Stimulated activated CD8-positive, alpha-beta memory T cell treated with anti-CD3 and anti-CD28 coated beads, Interleukin-12 subunit alpha, Interleukin-12 subunit beta, amount 100 ng/mL, for 4 hours (primary cell): Measurements from ENCODE around the gene SCYGR1.
"Not testable (repeated sequence)": the region's sequence is repeated elsewhere in the genome, so short reads cannot be mapped to it uniquely, and the experiment has no call there.

Experiments used
- DNase-seq: peaks from one replicate; pipeline ENCODE4 v3.0.0-alpha.2; 2020; ENCODE audit warnings: low read depth

The SCYGR1 gene

GRCh38 chr2:227387583-227387982 is at the start of gene SCYGR1:
TSS of gene SCYGR1 (minus strand) at chr2:227387949. CDS start at chr2:227387949, 0 bp downstream.
- DNase-seq, result not testable (repeated sequence)

GRCh38 chr2:227436436-227437174 is 48.9 kb upstream of the SCYGR1 start:
- no peak for DNase-seq

- DNase-seq, result no peak
Measured at GRCh38 chr2:227433171-227433570, 45.4 kb upstream of the SCYGR1 start.

GRCh38 chr2:227430639-227431038 is 42.9 kb upstream of the SCYGR1 start:
- no peak for DNase-seq

DNA sequence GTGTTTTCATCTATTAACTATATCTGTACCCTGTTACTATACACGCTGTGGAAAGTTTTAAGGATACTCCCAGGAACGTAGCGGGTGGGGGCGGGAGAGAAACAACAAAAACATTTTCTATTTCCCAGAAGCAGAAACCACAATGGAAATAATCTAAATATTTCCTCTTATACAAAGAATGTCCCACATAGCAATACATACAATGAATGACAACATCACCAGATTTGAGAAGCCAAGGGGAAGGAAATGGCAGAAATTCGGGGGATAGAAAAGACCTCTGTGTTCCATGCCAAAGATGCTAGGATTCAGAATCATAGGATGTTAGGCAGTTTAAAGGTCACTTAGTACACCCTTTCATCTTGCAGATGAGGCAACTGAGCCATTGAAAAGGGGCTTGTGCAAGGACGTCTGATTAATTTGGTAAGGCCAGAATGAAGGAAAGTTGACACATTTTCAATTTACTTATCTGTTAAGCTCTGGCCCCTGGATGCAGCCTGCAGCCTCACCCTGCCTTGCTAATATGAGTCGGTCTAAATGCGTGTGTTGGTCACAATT is 41.1 kb upstream of the SCYGR1 start:
- DNase-seq, result no peak

- DNase-seq, result no peak
Measured at GRCh38 chr2:227423656-227424499, 36.1 kb upstream of the SCYGR1 start.

DNA sequence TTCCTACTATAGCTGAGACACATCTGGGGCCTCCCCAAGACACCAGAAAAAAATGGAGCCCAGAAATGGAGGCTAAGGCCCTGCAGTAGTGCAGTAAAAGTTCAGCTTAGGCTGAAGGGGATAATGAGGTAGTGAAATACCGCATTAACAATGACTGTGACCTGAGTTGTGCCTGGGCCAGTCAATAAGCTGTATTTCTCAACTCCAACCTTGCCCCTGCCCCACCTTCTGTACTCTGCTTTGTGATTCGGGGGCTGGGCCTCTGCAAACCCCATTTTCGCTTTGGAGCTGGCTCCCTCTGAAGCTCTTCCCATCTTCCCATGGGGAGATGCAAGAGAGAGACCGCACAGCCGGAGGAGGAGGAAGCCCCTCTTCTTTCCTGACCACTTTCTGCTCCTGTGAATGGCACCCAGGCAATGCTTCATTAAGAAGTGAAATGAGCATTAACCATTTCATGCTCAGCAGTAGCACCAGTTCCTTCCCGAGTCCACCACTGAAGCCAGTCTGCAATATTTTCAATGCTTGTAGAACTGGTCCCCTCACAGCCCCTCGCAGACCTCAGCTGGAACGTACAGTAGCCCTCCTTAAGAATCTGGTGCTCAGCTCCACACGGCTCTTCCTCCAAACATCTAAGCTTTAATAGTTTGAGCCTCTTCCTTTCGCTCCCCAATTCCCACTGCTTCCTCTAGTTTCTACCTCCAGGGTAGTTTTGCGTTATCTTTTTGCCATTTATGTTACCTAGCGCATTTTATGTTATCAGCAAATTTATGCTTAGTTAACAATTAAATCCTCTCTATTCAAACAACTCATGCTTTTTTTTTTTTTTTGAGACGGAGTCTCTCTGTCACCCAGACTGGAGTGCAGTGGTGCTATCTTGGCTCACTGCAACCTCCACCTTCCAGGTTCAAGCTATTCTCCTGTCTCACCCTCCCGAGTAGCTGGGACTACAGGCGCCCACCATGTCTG is 32.6 kb upstream of the SCYGR1 start:
- DNase-seq, result no peak

DNA sequence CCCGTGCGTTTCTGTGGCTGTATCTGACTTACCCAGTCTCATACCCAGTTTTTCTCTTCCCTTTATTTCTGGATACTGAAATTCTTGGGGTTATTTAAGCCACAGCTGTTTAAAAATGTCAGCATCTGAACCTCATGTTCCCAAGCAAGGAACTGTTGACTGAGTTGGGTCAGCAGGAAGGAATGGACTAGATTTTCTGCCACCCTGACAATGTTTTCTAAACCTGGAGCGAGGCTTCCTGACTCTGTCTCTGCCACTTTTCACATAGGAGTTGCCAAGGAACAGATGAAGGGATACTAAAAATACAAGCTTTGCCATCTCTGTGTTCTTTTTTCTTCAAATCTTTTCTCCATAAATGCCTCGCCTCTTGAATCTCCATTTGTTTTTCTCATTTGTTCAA is 29.0 kb upstream of the SCYGR1 start:
- no peak for DNase-seq

DNA sequence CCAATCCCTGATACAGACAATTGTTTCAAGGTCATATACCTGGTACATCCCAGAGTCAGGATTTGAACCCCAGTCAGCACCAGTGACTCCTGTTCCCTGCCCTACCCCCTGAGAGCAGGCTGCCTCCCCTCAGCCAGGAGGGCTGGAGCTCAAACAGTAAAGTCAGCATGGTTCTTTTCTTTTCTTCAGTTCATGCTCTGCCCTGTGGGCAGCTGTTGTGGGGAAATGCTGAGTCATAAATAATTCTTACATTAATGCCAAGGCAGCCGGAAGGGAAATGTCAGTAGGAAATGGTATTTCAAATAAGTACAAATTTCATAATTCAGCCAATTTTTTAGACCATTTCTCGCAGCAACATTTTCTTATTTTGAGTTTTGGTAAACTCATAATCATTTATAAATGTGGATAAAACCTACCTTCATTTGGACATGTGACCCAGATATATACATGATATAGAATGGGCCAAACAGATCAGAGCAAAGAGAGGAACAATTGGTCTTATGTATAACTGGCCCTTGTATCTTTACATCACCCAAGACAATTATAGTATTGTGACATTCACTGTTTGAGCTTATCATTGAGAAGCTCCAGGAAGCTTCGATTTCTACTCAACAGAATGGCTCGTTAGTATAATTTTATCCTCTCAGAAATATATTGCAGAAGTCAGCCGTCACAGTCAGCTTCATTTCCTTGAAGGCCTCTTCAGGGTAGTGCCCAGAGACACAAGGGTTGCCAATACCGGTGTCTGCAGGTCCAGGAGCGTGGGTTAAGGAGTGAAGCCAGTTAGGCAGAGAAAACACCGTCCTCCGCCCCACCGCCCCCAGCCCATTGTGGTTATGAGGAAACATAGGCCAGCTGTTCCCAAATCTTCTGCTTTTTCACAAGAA is 28.0 kb upstream of the SCYGR1 start:
- DNase-seq, result no peak

DNA sequence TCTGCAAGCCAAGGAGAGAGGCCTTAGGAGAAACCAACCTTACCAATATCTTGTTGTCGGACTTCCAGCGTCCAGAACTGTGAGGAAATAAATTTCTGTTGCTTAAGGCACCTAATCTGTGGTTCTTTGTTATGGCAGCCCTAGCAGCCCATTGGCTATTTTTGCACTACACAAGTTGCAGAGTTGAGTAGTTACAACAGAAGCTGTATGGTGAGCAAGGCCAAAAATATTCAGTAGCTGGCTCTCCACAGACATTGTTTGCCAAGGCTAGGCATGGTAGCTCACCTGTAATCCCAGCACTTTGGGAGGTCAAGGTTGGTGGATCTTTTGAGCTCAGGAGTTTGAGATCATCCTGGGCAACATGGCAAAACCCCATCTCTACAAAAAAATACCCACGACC is 27.1 kb upstream of the SCYGR1 start:
- no peak for DNase-seq

DNA sequence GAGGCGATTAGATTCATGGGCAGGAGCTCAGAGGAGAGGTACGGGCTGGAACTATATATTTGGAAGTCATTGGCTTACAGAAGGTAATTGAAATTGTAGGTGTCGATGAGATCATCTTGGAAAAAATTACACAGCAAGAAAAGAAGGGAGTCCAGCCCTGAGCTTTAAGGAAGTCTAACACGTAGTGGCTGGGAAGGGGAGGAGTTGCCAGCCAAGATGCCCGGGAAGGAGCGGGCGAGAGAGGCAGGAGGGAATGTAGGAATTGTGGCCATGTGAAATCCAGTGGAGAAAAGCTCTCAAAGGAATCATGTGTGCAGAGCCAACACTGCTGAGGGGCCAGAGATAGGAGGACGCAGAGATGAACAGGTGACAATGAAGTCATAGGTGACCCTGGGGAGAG is 25.6 kb upstream of the SCYGR1 start:
- no peak for DNase-seq

GRCh38 chr2:227412877-227413276 is 25.1 kb upstream of the SCYGR1 start:
- DNase-seq, result no peak

GRCh38 chr2:227411990-227412350 is 24.2 kb upstream of the SCYGR1 start:
- no peak for DNase-seq

DNA sequence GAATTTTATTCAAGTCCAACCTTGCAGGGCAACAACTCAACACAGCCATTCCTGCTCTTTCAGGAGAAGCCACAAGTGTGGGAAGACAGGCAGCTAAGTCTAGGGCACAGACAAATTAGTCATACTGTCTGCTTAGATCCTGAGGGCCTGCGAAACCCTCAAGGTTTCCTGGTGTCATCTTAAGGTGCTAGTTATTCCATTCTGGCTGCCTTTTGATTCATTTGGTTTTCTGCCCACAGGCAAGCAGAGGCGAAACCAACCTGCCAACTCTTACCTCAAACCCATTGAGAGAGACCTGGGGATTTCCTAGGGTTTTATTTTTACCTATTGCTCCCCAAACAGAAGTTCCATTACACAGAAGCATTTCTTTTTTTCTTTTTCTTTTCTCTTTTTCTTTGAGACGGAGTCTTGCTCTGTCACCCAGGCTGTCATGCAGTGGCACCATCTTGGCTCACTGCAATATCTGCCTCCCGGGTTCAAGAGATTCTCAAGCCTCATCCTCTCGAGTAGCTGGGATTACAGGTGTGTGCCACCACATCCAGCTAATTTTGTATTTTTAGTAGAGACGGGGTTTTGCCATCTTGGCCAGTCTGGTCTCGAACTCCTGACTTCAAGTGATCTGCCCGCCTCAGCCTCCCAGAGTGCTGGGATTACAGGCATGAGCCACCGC is 23.7 kb upstream of the SCYGR1 start:
- DNase-seq, result peak; percentile 17

GRCh38 chr2:227410191-227410590 is 22.4 kb upstream of the SCYGR1 start:
- no peak for DNase-seq

- no peak for DNase-seq
Measured at GRCh38 chr2:227407591-227408151, 19.9 kb upstream of the SCYGR1 start.

- DNase-seq, result no peak
Measured at GRCh38 chr2:227406177-227407031, 18.7 kb upstream of the SCYGR1 start.

DNA sequence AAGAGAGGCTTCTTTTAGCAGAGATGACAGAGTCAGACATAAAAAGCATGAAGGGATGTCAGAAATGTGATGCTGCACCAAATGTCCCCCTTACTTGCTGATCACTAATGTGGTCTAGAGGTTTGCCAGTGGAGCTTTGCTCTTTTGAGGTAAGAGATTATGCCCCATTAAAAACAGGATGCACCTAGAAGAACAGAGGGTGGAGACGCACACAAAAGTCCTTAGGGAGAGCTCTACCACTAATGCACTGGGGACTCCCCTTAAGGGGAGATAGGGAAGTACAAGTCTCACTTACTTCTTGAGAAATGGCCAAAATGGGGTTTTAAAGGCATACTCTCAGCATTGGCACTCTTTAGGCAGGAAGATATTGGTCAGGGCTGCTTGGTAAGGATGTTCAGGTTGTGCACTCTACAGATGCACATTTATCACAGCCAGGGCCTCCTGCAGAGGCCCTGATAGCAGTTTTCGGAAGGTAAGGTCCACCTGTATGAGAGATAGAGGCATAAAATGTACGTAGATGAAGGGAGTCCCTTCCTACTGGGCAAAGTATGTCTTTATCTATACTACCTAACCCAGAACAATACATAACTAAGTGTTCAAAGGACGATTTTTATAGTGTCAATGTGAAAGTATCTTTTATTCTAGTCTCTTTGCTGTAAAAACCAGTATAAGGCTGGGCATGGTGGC is 17.0 kb upstream of the SCYGR1 start:
- no peak for DNase-seq
